ENCODE results near the gene EDA.

- TF ChIP-seq POLR2AphosphoS5 (IDR thresholded peaks at IDR 0.05; ENCODE audit: low read length), result no peak
- TF ChIP-seq NR2C2 (IDR thresholded peaks at IDR 0.05; ENCODE audit: borderline replicate concordance, control insufficient read depth, insufficient read length, low read depth), result no peak
- TF ChIP-seq, protein P1, sequence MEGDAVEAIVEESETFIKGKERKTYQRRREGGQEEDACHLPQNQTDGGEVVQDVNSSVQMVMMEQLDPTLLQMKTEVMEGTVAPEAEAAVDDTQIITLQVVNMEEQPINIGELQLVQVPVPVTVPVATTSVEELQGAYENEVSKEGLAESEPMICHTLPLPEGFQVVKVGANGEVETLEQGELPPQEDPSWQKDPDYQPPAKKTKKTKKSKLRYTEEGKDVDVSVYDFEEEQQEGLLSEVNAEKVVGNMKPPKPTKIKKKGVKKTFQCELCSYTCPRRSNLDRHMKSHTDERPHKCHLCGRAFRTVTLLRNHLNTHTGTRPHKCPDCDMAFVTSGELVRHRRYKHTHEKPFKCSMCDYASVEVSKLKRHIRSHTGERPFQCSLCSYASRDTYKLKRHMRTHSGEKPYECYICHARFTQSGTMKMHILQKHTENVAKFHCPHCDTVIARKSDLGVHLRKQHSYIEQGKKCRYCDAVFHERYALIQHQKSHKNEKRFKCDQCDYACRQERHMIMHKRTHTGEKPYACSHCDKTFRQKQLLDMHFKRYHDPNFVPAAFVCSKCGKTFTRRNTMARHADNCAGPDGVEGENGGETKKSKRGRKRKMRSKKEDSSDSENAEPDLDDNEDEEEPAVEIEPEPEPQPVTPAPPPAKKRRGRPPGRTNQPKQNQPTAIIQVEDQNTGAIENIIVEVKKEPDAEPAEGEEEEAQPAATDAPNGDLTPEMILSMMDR (IDR thresholded peaks at IDR 0.05 in 2 of 3, conservative IDR thresholded peaks at IDR 0.05 in 1 of 3; ENCODE audit: control insufficient read depth in 2 of 3, extremely low read depth in 1 of 3, insufficient read depth in 1 of 3, low read depth in 3 of 3, low read length in 3 of 3), result no peak
- no peak for TF ChIP-seq NFIC (IDR thresholded peaks at IDR 0.05; ENCODE audit: low read depth, low read length)
- TF ChIP-seq FOXM1 (IDR thresholded peaks at IDR 0.05; ENCODE audit: low read depth, low read length), result no peak
- TF ChIP-seq PKNOX1 (IDR thresholded peaks at IDR 0.05), result no peak
- no peak for TF ChIP-seq EP300 (IDR thresholded peaks at IDR 0.05; ENCODE audit: borderline replicate concordance in 1 of 2, control insufficient read depth in 1 of 2, low read depth in 2 of 2, low read length in 2 of 2)
- no peak for TF ChIP-seq MTA2 (IDR thresholded peaks at IDR 0.05; ENCODE audit: low read depth)
- TF ChIP-seq NFYA (IDR thresholded peaks at IDR 0.05; ENCODE audit: borderline replicate concordance, low read depth, low read length), result no peak
- no peak for TF ChIP-seq STAT1 (conservative IDR thresholded peaks at IDR 0.05)
- TF ChIP-seq SIN3A (IDR thresholded peaks at IDR 0.05; ENCODE audit: low read depth, low read length), result no peak
These were observed 2.0 kb upstream of the EDA start for GRCh38 chrX:69613946-69614345.
